Measurements from ENCODE around the gene PSKH1.

PSKH1 gene

DNA sequence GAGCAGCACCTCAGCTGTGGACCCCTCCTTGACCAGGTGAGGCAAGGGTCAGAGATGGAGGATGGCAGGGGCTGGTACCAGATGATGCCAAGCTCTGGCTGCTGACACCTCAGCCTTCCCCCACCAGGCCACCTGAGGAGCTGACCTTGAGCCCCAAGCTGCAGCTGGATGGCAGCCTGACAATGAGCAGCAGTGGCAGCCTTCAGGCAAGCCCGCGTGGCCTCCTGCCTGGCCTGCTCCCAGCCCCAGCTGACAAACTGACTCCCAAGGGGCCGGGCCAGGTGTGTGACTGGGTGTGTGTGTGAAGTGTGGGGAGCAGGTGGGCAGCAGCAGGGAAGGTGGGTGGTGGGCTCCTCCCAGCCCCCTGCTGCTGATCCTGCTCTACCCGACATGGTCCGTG is 13.1 kb upstream of the PSKH1 start:
- Histone ChIP-seq H3K4me3 (no peak overlapping the region), H3K9me3 (ENCODE audit: low read depth, low read length) (no peaks in the 10 kb centered on the region), H3K36me3 (ENCODE audit: insufficient read depth, low read length) (peaks cover 11% of the 10 kb centered on the region; the same call in 1 of the 2 replicates), H3K9ac (ENCODE audit: insufficient read length) (no peak overlapping the region), H3K27ac (no peak overlapping the region)
- TF ChIP-seq FOXP2 (optimal IDR thresholded peaks at IDR 0.05; ENCODE audit: control extremely low read depth, extremely low read length, insufficient read depth), result no peak
- TF ChIP-seq POLR2AphosphoS5 (IDR thresholded peaks at IDR 0.05; ENCODE audit: borderline replicate concordance, low read depth, low read length), result no peak
- no peak for TF ChIP-seq EZH2 (IDR thresholded peaks at IDR 0.05)
- DNase-seq (ENCODE audit: low read depth, low spot score), result no peak

DNA sequence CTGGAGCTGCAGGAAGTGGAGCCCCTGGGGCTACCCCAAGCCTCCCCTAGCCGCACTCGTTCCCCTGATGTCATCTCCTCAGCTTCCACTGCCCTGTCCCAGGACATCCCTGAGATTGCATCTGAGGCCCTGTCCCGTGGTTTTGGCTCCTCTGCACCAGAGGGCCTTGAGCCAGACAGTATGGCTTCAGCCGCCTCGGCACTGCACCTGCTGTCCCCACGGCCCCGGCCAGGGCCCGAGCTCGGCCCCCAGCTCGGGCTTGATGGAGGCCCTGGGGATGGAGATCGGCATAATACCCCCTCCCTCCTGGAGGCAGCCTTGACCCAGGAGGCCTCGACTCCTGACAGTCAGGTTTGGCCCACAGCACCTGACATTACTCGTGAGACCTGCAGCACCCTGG is 12.5 kb upstream of the PSKH1 start:
- DNase-seq (ENCODE audit: low read depth, low spot score), result no peak
- Histone ChIP-seq H3K36me3 (ENCODE audit: insufficient read depth, low read length) (peaks cover 11% of the 10 kb centered on the region; the same call in 1 of the 2 replicates), H3K4me3 (no peak overlapping the region), H3K9ac (ENCODE audit: insufficient read length) (no peak overlapping the region), H3K9me3 (ENCODE audit: low read depth, low read length) (no peaks in the 10 kb centered on the region), H3K27ac (no peak overlapping the region)
- no peak for TF ChIP-seq FOXP2 (optimal IDR thresholded peaks at IDR 0.05; ENCODE audit: control extremely low read depth, extremely low read length, insufficient read depth)
- TF ChIP-seq POLR2AphosphoS5 (IDR thresholded peaks at IDR 0.05; ENCODE audit: borderline replicate concordance, low read depth, low read length), result no peak
- no peak for TF ChIP-seq EZH2 (IDR thresholded peaks at IDR 0.05)

DNA sequence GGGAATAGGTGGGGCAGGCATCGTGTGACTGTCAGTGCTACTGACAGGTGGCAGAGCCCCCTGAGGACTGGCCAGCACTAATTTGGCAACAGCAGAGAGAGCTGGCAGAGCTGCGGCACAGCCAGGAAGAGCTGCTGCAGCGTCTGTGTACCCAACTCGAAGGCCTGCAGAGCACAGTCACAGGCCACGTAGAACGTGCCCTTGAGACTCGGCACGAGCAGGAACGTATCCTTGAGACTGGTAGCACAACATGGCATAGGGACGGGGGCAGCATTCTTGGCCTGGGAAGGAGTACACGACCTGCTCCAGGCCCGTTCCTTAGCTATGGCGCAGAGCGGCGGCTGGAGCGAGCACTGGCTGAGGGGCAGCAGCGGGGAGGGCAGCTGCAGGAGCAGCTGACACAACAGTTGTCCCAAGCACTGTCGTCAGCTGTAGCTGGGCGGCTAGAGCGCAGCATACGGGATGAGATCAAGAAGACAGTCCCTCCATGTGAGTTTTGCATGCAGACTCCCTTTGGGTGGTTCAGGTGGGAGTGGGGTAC is 11.4 kb upstream of the PSKH1 start:
- Histone ChIP-seq H3K36me3 (ENCODE audit: insufficient read depth, low read length) (peaks cover 11% of the 10 kb centered on the region; the same call in 1 of the 2 replicates), H3K9ac (ENCODE audit: insufficient read length) (no peak overlapping the region)
- no peak for DNase-seq (ENCODE audit: low read depth, low spot score)

GRCh38 chr16:67882374-67883145 is 10.5 kb upstream of the PSKH1 start:
- Histone ChIP-seq H3K36me3 (ENCODE audit: insufficient read depth, low read length) (peaks cover 11% of the 10 kb centered on the region; the same call in 1 of the 2 replicates), H3K4me3 (no peak overlapping the region), H3K9me3 (ENCODE audit: low read depth, low read length) (no peaks in the 10 kb centered on the region), H3K27ac (no peak overlapping the region), H3K9ac (ENCODE audit: insufficient read length) (no peak overlapping the region)
- no peak for DNase-seq (ENCODE audit: low read depth, low spot score)
- TF ChIP-seq POLR2AphosphoS5 (IDR thresholded peaks at IDR 0.05; ENCODE audit: borderline replicate concordance, low read depth, low read length), result no peak
- no peak for TF ChIP-seq EZH2 (IDR thresholded peaks at IDR 0.05)
- no peak for TF ChIP-seq FOXP2 (optimal IDR thresholded peaks at IDR 0.05; ENCODE audit: control extremely low read depth, extremely low read length, insufficient read depth)

More for the DNA sequence above, 11.4 kb upstream of the PSKH1 start:
- no peaks in the 10 kb centered on the region for H3K9me3 ChIP-seq (ENCODE audit: low read depth, low read length)
- TF ChIP-seq FOXP2 (optimal IDR thresholded peaks at IDR 0.05; ENCODE audit: control extremely low read depth, extremely low read length, insufficient read depth), result no peak
- no peak for TF ChIP-seq POLR2AphosphoS5 (IDR thresholded peaks at IDR 0.05; ENCODE audit: borderline replicate concordance, low read depth, low read length)
- TF ChIP-seq EZH2 (IDR thresholded peaks at IDR 0.05), result no peak
- no peak overlapping the region for H3K27ac ChIP-seq
- H3K4me3 ChIP-seq, result no peak overlapping the region

GRCh38 chr16:67883146-67883871 is 9.7 kb upstream of the PSKH1 start:
- Histone ChIP-seq H3K27ac (no peak overlapping the region), H3K36me3 (ENCODE audit: insufficient read depth, low read length) (peaks cover 11% of the 10 kb centered on the region; the same call in 1 of the 2 replicates), H3K9me3 (ENCODE audit: low read depth, low read length) (no peaks in the 10 kb centered on the region), H3K9ac (ENCODE audit: insufficient read length) (no peak overlapping the region), H3K4me3 (no peak overlapping the region)
- no peak for DNase-seq (ENCODE audit: low read depth, low spot score)
- no peak for TF ChIP-seq FOXP2 (optimal IDR thresholded peaks at IDR 0.05; ENCODE audit: control extremely low read depth, extremely low read length, insufficient read depth)
- no peak for TF ChIP-seq EZH2 (IDR thresholded peaks at IDR 0.05)
- TF ChIP-seq POLR2AphosphoS5 (IDR thresholded peaks at IDR 0.05; ENCODE audit: borderline replicate concordance, low read depth, low read length), result no peak

DNA sequence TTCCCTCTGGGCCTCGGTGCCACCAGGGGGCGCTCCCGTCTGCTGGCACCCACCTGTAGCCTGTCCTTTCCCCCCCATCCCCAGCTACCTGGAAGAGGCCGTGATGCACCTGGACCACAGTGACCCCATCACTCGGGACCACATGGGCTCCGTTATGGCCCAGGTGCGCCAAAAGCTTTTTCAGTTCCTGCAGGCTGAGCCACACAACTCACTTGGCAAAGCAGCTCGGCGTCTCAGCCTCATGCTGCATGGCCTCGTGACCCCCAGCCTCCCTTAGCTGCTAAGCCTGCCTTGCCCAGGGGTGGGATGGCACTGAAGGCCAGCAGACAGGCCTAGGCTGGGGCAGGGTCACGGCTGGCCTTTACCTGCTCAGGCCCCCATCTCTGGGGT is 9.2 kb upstream of the PSKH1 start:
- no peak overlapping the region for H3K4me3 ChIP-seq
- H3K27ac ChIP-seq, result no peak overlapping the region
- no peaks in the 10 kb centered on the region for H3K9me3 ChIP-seq (ENCODE audit: low read depth, low read length)
- H3K9ac ChIP-seq (ENCODE audit: insufficient read length), result no peak overlapping the region
- peaks cover 11% of the 10 kb centered on the region; the same call in 1 of the 2 replicates for H3K36me3 ChIP-seq (ENCODE audit: insufficient read depth, low read length)
- no peak for DNase-seq (ENCODE audit: low read depth, low spot score)
- TF ChIP-seq FOXP2 (optimal IDR thresholded peaks at IDR 0.05; ENCODE audit: control extremely low read depth, extremely low read length, insufficient read depth), result no peak
- TF ChIP-seq POLR2AphosphoS5 (IDR thresholded peaks at IDR 0.05; ENCODE audit: borderline replicate concordance, low read depth, low read length), result no peak
- TF ChIP-seq EZH2 (IDR thresholded peaks at IDR 0.05), result no peak

- H3K4me3 ChIP-seq, result no peak within 1 kb of the TSS
- H3K27ac ChIP-seq, result no peak within 1 kb of the TSS
- TF ChIP-seq POLR2AphosphoS5 (IDR thresholded peaks at IDR 0.05; ENCODE audit: borderline replicate concordance, low read depth, low read length) (no peak), EZH2 (IDR thresholded peaks at IDR 0.05) (no peak), FOXP2 (optimal IDR thresholded peaks at IDR 0.05; ENCODE audit: control extremely low read depth, extremely low read length, insufficient read depth) (no peak)
- H3K9me3 ChIP-seq (ENCODE audit: low read depth, low read length), result no peaks in the 10 kb centered on the region
- DNase-seq (ENCODE audit: low read depth, low spot score), result no peak
- H3K9ac ChIP-seq (ENCODE audit: insufficient read length), result no peak within 1 kb of the TSS
- H3K36me3 ChIP-seq (ENCODE audit: insufficient read depth, low read length), result peaks cover 7% of the 10 kb centered on the region; the same call in 1 of the 2 replicates
These were observed 8.4 kb upstream of the PSKH1 start, which contains the start of gene NRN1L for GRCh38 chr16:67884684-67885083. Gene NRN1L (plus strand): TSS chr16:67884885. CDS start chr16:67884904, 19 bp downstream.

- H3K9me3 ChIP-seq (ENCODE audit: low read depth, low read length), result no peaks in the 10 kb centered on the region
- H3K4me3 ChIP-seq, result no peak overlapping the region
- no peak overlapping the region for H3K27ac ChIP-seq
- no peak for DNase-seq (ENCODE audit: low read depth, low spot score)
- peaks cover 7% of the 10 kb centered on the region; the same call in 1 of the 2 replicates for H3K36me3 ChIP-seq (ENCODE audit: insufficient read depth, low read length)
- H3K9ac ChIP-seq (ENCODE audit: insufficient read length), result no peak overlapping the region
- TF ChIP-seq POLR2AphosphoS5 (IDR thresholded peaks at IDR 0.05; ENCODE audit: borderline replicate concordance, low read depth, low read length), result no peak
- no peak for TF ChIP-seq FOXP2 (optimal IDR thresholded peaks at IDR 0.05; ENCODE audit: control extremely low read depth, extremely low read length, insufficient read depth)
- TF ChIP-seq EZH2 (IDR thresholded peaks at IDR 0.05), result no peak
These were observed 7.5 kb upstream of the PSKH1 start for GRCh38 chr16:67885545-67885944.
